ENCODE data around the gene CDH2. TPM values are rescaled to one million over a fixed set of nuclear protein-coding genes. Genes with fewer than 3 reads are reported as not detected.

The CDH2 gene
- total RNA-seq, 2 donors from 2014 or later = 0.41 to 125 TPM

DNA sequence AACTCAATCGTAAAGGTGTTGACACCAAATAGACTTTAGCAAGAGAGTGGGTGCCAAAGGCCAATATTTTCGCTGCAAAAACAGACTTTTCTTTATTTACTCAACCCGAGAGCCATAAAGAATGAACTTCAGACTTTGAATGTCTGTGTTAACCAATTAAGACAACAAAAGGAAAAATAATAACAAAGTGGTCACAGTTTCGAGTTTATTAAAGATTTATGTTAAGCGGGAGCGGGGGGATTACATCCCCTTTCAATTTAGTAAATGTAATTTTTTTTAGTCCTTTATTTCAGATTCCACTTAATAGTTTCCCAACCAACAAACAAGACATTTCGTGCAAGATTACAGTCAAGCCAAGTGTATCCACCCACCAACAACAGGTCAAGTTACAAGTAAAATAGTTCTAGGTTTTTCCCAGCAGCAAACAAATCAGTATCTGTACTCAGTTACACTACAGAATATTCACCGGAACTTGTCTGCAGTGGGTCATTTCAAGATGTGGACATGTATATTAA, 9.0 kb downstream of the CDH2 start:
- no peaks in the 10 kb centered on the region for H3K4me1 ChIP-seq (replicated peaks)
- intact Hi-C loops (cut with DNase I) = no loop called here
- DNase-seq (ENCODE audit: low spot score) = no peak
- no peaks in the 10 kb centered on the region for H3K36me3 ChIP-seq
- TF ChIP-seq POLR2AphosphoS5 (IDR thresholded peaks at IDR 0.05) (no peak), POLR2A (IDR thresholded peaks at IDR 0.05) (no peak)
- TF ChIP-seq, protein P1, sequence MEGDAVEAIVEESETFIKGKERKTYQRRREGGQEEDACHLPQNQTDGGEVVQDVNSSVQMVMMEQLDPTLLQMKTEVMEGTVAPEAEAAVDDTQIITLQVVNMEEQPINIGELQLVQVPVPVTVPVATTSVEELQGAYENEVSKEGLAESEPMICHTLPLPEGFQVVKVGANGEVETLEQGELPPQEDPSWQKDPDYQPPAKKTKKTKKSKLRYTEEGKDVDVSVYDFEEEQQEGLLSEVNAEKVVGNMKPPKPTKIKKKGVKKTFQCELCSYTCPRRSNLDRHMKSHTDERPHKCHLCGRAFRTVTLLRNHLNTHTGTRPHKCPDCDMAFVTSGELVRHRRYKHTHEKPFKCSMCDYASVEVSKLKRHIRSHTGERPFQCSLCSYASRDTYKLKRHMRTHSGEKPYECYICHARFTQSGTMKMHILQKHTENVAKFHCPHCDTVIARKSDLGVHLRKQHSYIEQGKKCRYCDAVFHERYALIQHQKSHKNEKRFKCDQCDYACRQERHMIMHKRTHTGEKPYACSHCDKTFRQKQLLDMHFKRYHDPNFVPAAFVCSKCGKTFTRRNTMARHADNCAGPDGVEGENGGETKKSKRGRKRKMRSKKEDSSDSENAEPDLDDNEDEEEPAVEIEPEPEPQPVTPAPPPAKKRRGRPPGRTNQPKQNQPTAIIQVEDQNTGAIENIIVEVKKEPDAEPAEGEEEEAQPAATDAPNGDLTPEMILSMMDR (IDR thresholded peaks at IDR 0.05) = no peak
- H3K27ac ChIP-seq = no peak overlapping the region
- H3K9me3 ChIP-seq = no peaks in the 10 kb centered on the region
- H3K4me3 ChIP-seq = no peak overlapping the region
- no peaks in the 10 kb centered on the region for H3K27me3 ChIP-seq (replicated peaks; ENCODE audit: insufficient read depth)
- WGBS = 69% methylated on average over 8 of the region's 8 CpGs

DNA sequence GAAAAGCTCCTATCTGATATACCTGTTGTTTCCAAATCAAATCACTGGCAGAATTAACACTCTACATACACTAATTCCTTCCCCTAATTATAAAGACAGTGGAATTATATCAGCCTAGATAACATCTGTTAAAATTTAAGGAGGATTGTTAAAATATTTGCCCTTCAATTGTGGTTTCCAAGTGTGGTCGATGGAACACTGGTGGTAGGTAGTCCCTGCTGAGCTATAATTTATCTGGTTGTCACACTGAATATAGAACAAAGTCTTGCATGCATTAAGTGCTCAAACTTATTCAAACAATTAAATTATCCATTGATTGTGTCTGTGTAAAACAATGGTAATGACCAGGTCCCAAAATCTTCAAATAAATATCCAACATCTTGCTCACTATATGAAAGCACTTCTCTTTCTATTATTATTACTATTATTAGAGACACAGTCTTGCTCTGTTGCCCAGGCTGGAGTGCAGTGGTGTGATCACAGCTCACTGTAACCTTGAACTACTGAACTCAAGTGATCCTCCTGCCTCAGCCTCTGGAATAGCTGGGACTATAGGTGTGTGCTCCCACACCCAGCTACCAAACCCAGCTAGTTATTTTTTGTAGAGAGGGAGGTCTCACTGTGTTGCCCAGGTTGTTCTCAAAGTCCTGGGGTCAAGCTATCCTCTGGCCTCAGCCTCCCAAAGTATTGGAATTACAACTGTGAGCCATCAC, 12.0 kb downstream of the CDH2 start:
- H3K4me3 ChIP-seq = no peak overlapping the region
- intact Hi-C loops (cut with DNase I) = no loop called here
- H3K27ac ChIP-seq = no peak overlapping the region
- H3K36me3 ChIP-seq = no peaks in the 10 kb centered on the region
- no peaks in the 10 kb centered on the region for H3K27me3 ChIP-seq (replicated peaks; ENCODE audit: insufficient read depth)
- 26% methylated on average over 1 of the region's 1 CpG for WGBS
- DNase-seq (ENCODE audit: low spot score) = no peak
- H3K9me3 ChIP-seq = no peaks in the 10 kb centered on the region
- TF ChIP-seq POLR2A (IDR thresholded peaks at IDR 0.05) (no peak), POLR2AphosphoS5 (IDR thresholded peaks at IDR 0.05) (no peak)
- TF ChIP-seq, protein P1 (IDR thresholded peaks at IDR 0.05) = no peak
- H3K4me1 ChIP-seq (replicated peaks) = no peaks in the 10 kb centered on the region

DNA sequence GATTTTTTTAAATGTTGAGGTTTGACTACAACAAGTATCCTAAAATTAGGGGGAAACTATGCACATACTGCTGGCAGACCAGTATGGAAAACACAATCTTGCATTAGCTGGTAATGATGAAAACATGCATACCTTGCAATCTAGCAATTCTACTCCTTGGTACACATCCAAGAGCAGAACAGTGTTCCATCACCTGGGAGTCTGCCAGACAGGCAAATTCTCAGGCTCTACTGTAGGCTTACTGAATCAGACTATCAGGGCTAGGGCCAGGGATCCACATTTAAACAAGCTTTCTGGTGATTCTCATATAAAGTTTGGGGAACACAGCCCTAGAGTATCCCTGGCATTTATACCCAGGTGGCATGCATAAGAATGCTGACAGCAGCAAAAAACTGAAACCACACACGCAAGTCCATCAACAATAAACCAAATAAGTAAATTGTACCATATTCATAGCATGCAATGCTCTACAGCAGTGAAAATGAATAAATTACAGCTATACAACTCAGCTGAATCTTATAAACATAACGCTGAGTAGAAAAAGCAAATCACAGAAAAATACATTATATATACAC, 13.6 kb downstream of the CDH2 start:
- TF ChIP-seq POLR2AphosphoS5 (IDR thresholded peaks at IDR 0.05) (no peak), POLR2A (IDR thresholded peaks at IDR 0.05) (no peak)
- TF ChIP-seq, protein P1 (IDR thresholded peaks at IDR 0.05) = no peak

DNA sequence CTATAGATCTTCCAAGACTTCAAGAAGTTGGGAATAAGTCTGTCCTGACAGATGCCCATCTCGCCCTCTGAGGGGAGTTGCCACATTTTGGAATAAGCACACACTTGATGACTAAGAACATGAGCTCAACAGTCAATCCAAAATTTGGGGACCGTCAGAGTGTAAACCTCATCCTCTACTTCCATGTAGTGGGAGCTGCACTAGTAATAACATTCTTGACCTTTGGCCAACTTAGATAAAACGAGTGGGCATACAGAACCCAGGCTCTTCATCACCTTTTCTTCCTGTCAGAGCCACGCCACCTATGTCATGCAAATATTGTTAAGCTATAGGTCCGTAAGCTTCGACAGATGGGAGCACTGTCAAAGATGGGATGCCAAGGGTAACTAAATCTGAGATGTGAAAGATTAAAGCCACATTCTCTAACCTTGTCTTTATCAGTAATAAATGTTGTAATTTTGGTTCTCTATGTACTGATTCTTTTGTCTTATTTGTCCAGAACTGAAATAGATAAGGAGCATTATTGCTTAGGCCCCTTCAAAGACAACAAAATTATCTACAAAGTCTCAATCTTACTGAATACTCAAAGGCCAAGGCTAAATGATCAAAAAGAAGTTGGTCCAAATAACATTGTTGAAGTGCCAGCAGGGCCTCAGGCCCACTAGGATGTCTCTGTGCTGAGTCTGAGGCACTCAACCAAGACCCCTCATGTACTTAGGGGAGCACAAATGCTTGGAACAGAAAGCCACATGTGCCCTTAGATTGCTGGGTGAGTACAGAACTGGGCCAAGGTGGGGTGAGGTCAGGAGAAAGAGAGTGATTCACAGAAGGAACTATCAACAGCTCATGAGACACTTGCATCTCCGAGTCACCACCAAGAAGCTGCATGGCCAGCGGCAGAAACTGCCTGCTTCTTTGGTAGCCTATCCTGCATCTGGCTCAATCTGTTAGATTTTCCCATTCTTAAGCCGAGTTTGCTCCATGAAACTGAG, 15.0 kb downstream of the CDH2 start:
- no peaks in the 10 kb centered on the region for H3K27me3 ChIP-seq (replicated peaks; ENCODE audit: insufficient read depth)
- H3K4me1 ChIP-seq (replicated peaks) = no peaks in the 10 kb centered on the region
- intact Hi-C loops (cut with DNase I) = no loop called here
- H3K9me3 ChIP-seq = no peaks in the 10 kb centered on the region
- no peak overlapping the region for H3K27ac ChIP-seq
- H3K36me3 ChIP-seq = no peaks in the 10 kb centered on the region
- DNase-seq (ENCODE audit: low spot score) = no peak
- WGBS = 81% methylated on average over 9 of the region's 9 CpGs
- TF ChIP-seq, protein P1 (IDR thresholded peaks at IDR 0.05) = no peak
- TF ChIP-seq POLR2A (IDR thresholded peaks at IDR 0.05) (no peak), POLR2AphosphoS5 (IDR thresholded peaks at IDR 0.05) (no peak)
- no peak overlapping the region for H3K4me3 ChIP-seq

More for the DNA sequence above, 13.6 kb downstream of the CDH2 start:
- Histone ChIP-seq H3K4me3 (no peak overlapping the region), H3K9me3 (no peaks in the 10 kb centered on the region), H3K27me3 (replicated peaks; ENCODE audit: insufficient read depth) (no peaks in the 10 kb centered on the region), H3K27ac (no peak overlapping the region), H3K36me3 (no peaks in the 10 kb centered on the region), H3K4me1 (replicated peaks) (no peaks in the 10 kb centered on the region)
- 95% methylated on average over 2 of the region's 2 CpGs for WGBS
- intact Hi-C loops (cut with DNase I) = no loop called here
- no peak for DNase-seq (ENCODE audit: low spot score)

Data from prostate gland (tissue), 2 donors.